HepG2 (cell line): ENCODE results near the gene SDR9C7. TPM values are rescaled to one million over a fixed set of nuclear protein-coding genes. Genes with fewer than 3 reads are reported as not detected.

Experiments used
- ATF1 ChIP-seq: IDR thresholded peaks from 2 replicates; pipeline ENCODE4 v1.6.1; 2016; ENCODE audit warnings: mild to moderate bottlenecking, control low read depth
- BRF2 ChIP-seq: sonication (generic); formaldehyde crosslinking; IDR thresholded peaks from 2 replicates; pipeline ENCODE4 v1.8.1; 2022; ENCODE audit warnings: mild to moderate bottlenecking, missing genetic modification reagents
- FOXC1 ChIP-seq: sonication (generic); formaldehyde crosslinking; IDR thresholded peaks from 2 replicates; pipeline ENCODE4 v1.8.0; 2022; ENCODE audit warnings: mild to moderate bottlenecking, missing genetic modification reagents, borderline replicate concordance
- HNRNPH1 ChIP-seq: fragments of 200-400 bp; formaldehyde crosslinking; optimal IDR thresholded peaks from 2 replicates; pipeline ENCODE3; 2017; ENCODE audit warnings: mild to moderate bottlenecking, low read depth, low read length
- KLF9 ChIP-seq: IDR thresholded peaks from 2 replicates; pipeline ENCODE4 v1.6.1; 2016; ENCODE audit warnings: low read depth
- MAF1 ChIP-seq: sonication (generic); formaldehyde crosslinking; IDR thresholded peaks from 2 replicates; pipeline ENCODE4 v1.5.0; 2020; ENCODE audit warnings: missing genetic modification reagents, borderline replicate concordance
- NR0B2 ChIP-seq: sonication (generic); formaldehyde crosslinking; IDR thresholded peaks from 2 replicates; pipeline ENCODE4 v1.4.0; 2020; ENCODE audit warnings: mild to moderate bottlenecking, missing genetic modification reagents
- PATZ1 ChIP-seq: sonication (generic); formaldehyde crosslinking; IDR thresholded peaks from 2 replicates; pipeline ENCODE4 v1.4.0; 2020; ENCODE audit warnings: missing genetic modification reagents
- SOX6 ChIP-seq, 2 experiments: fragments of 450-650 bp in 1 of 2; sonication (generic) in 1 of 2; formaldehyde crosslinking in 1 of 2; IDR thresholded peaks; 2 replicates each; pipeline versions ENCODE4 v1.4.0 to v1.6.1; 2017 to 2020; ENCODE audit warnings: antibody characterized with exemption in 1 of 2, mild to moderate bottlenecking in 1 of 2, missing genetic modification reagents in 1 of 2
- ZNF18 ChIP-seq: sonication (generic); formaldehyde crosslinking; IDR thresholded peaks from 2 replicates; pipeline ENCODE4 v1.8.0; 2022; ENCODE audit warnings: mild to moderate bottlenecking, missing genetic modification reagents; ENCODE audit not compliant: insufficient replicate concordance
- ZNF503 ChIP-seq: sonication (generic); formaldehyde crosslinking; IDR thresholded peaks from 2 replicates; pipeline ENCODE4 v1.4.0; 2020; ENCODE audit warnings: missing genetic modification reagents
- ZNF609 ChIP-seq: sonication (generic); formaldehyde crosslinking; IDR thresholded peaks from 2 replicates; pipeline ENCODE4 v1.4.0; 2020; ENCODE audit warnings: mild to moderate bottlenecking, missing genetic modification reagents, borderline replicate concordance
- ZNF704 ChIP-seq: sonication (generic); formaldehyde crosslinking; IDR thresholded peaks from 2 replicates; pipeline ENCODE4 v1.8.1; 2023; ENCODE audit warnings: mild to moderate bottlenecking, inconsistent platforms, moderate library complexity, missing genetic modification reagents, borderline replicate concordance
- polyA plus RNA-seq, 8 experiments: library from polyadenylated mRNA; depleted of rRNA in 3 of 8; stranded (reverse) in 7 of 8; unstranded in 1 of 8; fragments of >200 nt; fragmentation: Illumina TruSeq in 4 of 8; extraction: Trizol in 4 of 8; gene quantifications; 2 replicates each; pipeline versions ENCODE4 v1.2.1 to v1.2.3, GENCODE V29; 2011 to 2016; ENCODE audit warnings: low read depth in 4 of 8, missing spikeins in 1 of 8, mixed read lengths in 1 of 8; ENCODE audit not compliant: insufficient read depth in 1 of 8
- total RNA-seq, 5 experiments: library from RNA; depleted of rRNA; stranded (reverse); fragments of >200 nt; fragmentation: Illumina TruSeq; extraction: Trizol; gene quantifications; 2 replicates each; pipeline ENCODE4 v1.2.3, GENCODE V29; 2016; ENCODE audit warnings: low read depth in 1 of 5

Gene SDR9C7
- total and polyA plus RNA-seq, 2 of the 13 experiments (the other 11 are each of a cell fraction or from before 2014, with no cell fraction given) = 0.04 TPM; not detected in 1

- TF ChIP-seq ZNF704 (CRISPR knock-in tag) (no peak), BRF2 (no peak), MAF1 (CRISPR knock-in tag) (no peak), ZNF609 (CRISPR knock-in tag) (peak; percentile 88; the same call in 1 of the 2 replicates), NR0B2 (CRISPR knock-in tag) (no peak), PATZ1 (CRISPR knock-in tag) (peak; percentile 100), ATF1 (CRISPR knock-in tag) (peak; percentile 53; the same call in 1 of the 2 replicates), ZNF503 (CRISPR knock-in tag) (peak; percentile 73; the same call in 1 of the 2 replicates), ZNF18 (no peak), SOX6 (IDR thresholded peaks at IDR 0.05) (no peak), SOX6 (CRISPR knock-in tag; IDR thresholded peaks at IDR 0.05) (peak; percentile 90), KLF9 (peak; percentile 88; the same call in 1 of the 2 replicates), HNRNPH1 (no peak), FOXC1 (CRISPR knock-in tag) (no peak)
Measured at GRCh38 chr12:56941299-56942017, 7.2 kb upstream of the SDR9C7 start (continued).
